HS-27A (cell line): ENCODE data around the gene B3GNT3.
A peak's percentile ranks its signal among the peaks of the same experiment; 100 is the strongest.
"Not testable (repeated sequence)": the region's sequence is repeated elsewhere in the genome, so short reads cannot be mapped to it uniquely, and the experiment has no call there.

Experiments used
- DNase-seq: peaks from one replicate; pipeline ENCODE4 v3.0.0-alpha.2; 2012; ENCODE audit warnings: low read depth, missing footprints

The B3GNT3 gene

DNA sequence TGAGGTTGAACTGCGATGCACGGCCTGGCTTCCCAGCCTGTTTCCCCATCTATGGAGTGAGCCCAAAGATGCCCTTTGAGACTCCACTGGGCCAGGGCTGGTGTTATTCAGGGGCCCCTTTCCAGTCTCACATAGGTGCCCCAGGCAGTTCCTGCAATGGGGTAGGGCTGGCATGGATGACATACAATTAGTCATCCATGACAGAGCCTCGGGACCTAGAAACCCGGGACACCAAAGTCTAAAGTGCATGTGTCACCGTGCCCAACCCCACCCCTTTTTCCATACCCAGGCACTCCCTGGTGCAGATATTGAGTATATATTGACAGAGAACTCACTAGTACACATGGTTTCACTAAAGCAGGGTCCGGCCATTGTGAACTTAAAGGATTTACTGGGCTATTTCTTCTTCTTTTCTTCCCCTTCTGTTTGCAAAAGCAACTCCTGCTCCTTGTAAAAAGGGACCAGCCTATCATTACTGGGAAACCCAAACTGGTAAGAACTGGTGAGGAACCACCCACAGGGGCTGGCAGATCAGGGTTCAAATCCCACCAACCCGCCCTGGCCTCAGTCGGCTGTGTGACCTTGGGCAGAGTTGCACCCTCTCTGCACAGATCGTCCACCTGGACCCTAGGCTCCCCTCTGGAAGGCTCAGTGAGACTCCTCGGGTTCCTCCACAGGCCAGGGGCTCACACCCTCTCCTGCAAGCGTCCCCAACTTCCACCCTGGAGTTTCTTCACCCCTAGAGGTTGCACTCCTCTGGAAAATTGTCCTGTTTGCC lies 2.7 kb downstream of the B3GNT3 start:
- peak; percentile 24 for DNase-seq

DNA sequence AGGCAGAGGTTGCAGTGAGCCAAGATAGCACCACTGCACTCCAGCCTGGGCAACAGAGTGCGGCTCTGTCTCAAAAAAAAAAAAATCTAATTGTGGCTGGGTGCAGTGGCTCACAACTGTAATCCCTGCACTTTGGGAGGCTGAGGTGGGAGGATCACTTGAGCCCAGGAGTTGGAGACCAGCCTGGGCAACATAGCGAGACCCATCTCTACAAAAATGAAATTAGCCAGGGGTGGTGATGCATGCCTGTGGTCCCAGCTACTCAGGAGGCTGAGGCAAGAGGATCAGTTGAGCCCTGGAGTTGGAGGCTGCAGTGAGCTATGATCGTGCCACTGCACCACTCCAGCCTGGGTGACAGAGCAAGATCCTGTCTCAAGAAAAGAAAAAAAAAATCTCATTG lies 3.7 kb downstream of the B3GNT3 start:
- DNase-seq: not testable (repeated sequence)

DNA sequence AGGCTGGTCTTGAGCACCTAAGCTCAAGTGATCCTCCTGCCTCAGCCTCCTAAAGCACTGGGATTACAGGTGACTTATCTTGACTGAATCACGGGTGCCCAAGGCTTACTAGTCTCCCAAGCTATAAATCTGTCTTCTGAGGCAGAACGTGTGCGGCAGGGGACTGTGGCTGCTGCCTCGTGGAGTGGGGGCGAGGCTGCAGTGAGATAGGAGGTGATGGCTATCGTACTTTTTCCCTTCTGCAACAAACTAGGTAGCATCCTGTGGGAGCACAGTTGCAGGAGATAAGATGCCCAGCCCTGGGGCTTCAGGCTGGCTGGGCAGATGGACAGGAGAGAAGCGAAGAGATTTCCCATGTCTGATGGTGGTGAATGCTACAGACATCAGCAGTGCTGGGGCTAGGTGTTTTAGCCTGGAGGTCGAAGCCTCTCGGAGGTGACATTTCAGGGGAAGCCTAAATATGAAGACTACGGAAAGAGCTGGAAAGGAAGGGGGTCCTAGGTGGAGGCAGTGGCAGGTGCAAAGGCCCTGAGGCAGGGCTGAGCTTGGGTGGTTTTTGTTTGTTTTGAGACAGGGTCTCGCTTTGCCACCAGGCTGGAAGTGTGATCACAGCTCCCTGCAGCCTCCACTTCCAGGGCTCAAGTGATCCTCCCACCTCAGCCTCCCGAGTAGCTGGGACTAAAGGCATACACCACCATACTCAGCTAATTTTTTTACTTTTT lies 7.4 kb downstream of the B3GNT3 start:
- no peak for DNase-seq

DNA sequence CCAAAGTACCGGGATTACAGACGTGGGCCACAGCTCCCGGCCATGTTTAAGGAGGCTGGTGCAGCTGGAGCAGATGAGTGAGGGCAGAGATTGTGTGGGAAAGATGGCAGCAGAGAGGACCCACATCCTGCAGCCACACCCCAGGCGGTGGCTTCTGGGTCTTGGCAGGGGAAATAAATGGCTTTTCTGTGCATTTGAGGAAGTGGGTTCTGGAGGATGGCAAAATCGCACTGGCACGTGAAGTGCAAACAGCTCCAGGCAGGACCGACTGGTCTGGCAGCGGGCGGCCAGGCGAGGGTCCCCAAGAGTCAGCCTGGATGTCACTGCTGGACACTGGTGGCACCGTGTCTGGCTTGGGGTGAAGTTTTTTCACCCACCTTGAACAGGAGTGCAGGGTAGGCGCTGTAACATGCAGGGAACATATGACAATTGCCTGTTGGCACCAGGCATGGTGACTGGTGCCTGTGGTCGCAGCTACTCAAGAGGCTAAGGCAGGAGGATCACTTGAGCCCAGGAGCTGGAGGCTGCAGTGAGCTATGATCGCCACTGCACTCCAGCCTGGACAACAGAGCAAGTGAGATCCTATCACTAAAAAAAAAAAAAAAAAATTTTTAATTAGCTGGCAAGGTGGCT lies 8.4 kb downstream of the B3GNT3 start:
- no peak for DNase-seq

DNA sequence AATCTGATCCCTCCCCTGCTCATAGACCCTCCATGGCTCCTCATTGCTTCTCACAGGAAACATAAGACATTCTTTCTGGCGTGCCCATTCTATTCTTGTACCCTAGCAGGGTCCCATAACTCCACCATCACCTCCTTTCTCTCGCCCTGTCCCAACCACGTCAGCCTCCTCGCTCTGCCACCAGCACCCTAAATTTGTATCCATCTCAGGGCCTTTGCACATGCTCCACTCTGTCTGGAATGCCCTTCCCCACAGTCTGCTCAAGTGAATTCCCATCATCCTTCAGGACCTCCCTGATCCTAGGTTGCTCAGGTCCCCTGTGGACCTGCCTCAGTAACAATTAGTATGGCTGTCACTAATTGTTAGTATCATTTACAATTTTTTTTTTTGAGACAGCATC lies 10.5 kb downstream of the B3GNT3 start:
- DNase-seq: no peak

DNA sequence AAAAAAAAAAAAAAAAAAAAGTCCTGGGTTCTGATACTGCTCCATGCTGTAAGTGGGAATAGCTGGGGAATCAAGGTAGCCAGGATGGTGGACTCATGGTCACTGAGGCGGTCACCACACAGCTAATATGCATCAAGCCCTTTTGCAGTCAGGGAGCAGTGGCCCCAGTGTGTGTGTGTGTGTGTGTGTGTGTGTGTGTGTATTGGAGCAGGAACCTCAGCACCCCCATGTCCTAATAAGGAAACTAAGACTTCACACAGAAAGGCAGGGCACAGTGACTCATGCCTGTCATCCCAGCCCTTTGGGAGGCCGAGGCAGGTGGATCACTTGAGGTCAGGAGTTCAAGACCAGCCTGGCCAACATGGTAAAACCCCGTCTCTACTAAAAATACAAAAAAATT lies 12.0 kb downstream of the B3GNT3 start:
- DNase-seq: no peak

DNA sequence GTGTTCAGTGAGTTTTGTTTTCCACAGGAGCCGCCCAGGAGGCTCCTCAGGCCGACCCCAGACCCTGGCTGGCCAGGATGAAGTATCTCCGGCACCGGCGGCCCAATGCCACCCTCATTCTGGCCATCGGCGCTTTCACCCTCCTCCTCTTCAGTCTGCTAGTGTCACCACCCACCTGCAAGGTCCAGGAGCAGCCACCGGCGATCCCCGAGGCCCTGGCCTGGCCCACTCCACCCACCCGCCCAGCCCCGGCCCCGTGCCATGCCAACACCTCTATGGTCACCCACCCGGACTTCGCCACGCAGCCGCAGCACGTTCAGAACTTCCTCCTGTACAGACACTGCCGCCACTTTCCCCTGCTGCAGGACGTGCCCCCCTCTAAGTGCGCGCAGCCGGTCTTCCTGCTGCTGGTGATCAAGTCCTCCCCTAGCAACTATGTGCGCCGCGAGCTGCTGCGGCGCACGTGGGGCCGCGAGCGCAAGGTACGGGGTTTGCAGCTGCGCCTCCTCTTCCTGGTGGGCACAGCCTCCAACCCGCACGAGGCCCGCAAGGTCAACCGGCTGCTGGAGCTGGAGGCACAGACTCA lies 12.9 kb downstream of the B3GNT3 start:
- no peak for DNase-seq

DNA sequence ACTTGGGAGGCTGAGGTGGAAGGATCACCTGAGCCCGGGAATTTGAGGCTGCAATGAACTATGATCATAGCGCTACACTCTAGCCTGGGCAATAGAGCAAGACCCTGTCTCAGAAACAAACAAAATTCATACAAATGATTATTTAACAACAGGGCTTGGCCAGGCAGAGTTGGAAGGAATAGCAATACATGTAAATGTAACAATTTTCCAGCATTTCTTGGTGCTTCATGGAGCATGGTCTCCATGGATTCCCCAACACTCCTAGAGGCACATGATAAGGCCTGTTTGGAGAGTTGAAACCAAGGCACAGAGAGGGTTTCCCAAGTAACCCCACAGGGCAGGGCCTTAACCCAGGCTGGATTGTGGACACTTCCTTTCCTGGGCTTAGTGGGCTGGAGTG lies 16.2 kb downstream of the B3GNT3 start:
- no peak for DNase-seq

DNA sequence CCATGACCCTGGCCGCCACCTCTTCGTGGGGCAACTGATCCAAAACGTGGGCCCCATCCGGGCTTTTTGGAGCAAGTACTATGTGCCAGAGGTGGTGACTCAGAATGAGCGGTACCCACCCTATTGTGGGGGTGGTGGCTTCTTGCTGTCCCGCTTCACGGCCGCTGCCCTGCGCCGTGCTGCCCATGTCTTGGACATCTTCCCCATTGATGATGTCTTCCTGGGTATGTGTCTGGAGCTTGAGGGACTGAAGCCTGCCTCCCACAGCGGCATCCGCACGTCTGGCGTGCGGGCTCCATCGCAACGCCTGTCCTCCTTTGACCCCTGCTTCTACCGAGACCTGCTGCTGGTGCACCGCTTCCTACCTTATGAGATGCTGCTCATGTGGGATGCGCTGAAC lies 16.7 kb downstream of the B3GNT3 start:
- no peak for DNase-seq

DNA sequence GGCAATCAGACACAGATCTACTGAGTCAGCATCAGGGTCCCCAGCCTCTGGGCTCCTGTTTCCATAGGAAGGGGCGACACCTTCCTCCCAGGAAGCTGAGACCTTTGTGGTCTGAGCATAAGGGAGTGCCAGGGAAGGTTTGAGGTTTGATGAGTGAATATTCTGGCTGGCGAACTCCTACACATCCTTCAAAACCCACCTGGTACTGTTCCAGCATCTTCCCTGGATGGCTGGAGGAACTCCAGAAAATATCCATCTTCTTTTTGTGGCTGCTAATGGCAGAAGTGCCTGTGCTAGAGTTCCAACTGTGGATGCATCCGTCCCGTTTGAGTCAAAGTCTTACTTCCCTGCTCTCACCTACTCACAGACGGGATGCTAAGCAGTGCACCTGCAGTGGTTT lies 17.2 kb downstream of the B3GNT3 start:
- no peak for DNase-seq

DNA sequence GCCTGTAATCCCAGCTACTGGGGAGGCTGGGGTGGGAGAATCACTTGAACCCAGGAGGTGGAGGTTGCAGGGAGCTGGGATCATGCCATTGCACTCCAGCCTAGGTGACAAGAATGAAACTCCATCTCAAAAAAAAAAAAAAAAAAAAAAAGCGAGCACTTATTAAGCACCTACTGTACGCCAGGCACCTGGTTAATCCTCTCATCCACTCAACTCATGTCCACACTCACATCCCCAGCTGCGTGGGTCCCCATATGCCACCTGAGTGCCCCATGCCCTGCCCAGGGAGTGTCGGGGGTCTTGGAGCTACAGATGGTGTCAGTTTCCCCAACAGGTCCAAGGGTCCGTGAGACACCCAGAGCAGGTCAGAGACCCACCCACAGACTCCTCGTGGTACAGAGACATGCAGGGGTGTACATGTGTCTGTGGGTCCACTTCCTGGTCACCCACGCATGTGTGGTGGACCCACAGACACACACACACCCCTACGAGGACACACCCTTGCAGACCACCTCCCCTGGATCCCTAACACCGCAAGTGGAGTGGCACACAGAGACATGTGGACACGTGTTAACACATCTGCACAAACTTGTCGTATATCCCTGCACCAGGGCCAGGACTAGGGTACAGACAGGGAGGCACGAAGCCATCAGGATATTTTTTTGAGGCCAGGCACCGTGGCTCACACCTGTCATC lies 22.9 kb downstream of the B3GNT3 start:
- DNase-seq: no peak

DNA sequence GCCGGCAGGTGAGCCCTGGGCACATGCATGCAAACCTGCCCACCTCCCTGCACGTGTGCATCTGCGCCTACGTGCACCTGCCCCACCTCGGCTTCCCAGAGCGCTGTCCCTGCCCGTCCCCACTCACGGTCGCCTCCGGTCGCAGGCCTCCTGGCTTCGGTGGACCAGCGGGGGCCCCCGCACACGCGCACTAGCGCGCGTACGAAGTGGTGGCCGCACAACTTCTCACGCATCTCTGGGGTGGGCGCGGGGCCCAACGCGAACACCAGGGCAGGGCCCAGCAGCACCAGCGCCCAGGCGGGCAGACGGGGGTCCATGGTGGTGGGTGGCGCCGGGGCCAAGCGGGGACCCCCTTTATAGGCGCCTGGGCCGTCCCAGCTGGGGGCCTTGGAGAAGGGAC lies 26.3 kb downstream of the B3GNT3 start, which contains the start of gene INSL3:
Gene INSL3, minus strand, starts transcription at position 330 of the 400 bp plus-strand sequence. Its CDS starts 13 bp downstream, at position 317.
- no peak for DNase-seq

DNA sequence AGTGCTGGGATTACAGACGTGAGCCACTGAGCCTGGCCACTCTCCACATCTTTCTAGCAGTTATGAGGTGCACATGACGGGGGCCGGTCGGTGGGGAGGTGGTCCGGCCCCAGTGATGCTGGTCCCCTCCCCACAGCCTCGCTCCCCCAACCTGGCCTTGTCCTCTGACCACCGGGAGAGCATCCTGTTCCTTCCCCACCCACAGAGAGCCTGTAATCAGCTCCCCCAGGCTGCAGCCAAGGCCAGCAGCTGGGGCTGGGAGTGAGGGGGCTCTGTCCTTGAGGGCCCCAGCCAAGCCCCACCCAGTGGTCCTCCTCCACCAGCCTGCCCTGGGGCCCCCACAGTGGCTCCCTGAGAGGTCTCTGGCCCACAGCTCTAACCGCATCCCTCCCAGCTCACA lies 29.4 kb downstream of the B3GNT3 start:
- DNase-seq: no peak

DNA sequence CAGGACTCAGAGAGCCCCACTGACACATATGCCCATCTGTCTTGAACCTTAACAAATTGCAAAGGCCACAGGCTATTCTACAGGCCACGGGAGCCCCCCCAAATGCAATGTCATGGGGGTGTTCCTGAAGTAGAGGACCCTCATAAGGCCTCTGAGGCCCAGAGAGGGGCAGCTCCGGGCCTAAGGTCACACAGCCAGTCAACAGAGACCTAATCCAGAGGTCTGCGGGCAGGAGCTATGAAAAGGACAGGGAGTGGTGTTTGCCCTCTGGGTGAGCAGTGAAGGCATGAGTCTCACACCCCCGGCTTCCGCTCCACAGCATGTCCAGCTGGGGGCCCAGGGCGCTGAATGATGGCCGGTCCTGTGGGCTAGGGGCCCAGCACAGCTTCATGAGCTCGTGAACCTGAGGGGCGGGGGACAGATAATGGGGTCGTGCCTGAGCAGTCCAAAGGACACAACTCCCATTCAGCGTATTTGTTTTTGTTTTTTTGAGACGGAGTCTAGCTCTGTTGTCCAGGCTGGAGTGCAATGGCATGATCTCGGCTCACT lies 31.6 kb downstream of the B3GNT3 start:
- no peak for DNase-seq

DNA sequence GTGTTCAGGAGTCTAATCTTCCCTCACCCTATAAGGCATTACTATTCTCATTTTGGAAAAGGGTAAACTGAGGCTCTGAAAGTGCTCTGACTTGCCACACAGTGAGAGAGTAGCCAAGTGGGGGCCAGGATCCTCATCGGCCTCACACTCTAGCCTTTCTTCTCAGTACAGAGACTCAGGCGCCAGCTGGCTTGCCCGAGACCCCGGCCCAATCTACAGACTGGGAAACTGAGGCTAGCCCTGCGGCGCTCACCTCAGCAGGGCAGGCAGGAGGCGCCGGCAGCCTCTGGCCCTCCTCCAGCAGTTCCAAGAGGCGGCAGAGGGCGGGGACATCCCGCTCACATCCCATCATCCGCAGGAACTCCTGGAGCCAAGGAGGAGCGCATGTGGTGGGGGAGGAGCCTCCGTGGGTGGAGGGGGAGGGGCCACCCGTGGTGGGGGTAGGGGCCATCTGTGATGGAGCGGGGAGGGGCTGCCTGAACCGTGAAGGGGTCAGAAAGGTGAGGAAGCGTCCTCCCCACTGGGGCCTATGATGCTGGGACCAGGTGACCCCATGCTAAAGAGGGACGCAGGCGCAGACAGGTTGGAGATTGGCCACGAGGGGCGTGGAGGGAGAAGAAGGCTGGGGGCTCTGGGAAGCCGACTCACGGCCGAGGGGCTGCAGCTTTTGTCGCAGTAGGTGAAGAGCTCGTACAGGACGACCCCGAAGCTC lies 35.1 kb downstream of the B3GNT3 start:
- DNase-seq: no peak

DNA sequence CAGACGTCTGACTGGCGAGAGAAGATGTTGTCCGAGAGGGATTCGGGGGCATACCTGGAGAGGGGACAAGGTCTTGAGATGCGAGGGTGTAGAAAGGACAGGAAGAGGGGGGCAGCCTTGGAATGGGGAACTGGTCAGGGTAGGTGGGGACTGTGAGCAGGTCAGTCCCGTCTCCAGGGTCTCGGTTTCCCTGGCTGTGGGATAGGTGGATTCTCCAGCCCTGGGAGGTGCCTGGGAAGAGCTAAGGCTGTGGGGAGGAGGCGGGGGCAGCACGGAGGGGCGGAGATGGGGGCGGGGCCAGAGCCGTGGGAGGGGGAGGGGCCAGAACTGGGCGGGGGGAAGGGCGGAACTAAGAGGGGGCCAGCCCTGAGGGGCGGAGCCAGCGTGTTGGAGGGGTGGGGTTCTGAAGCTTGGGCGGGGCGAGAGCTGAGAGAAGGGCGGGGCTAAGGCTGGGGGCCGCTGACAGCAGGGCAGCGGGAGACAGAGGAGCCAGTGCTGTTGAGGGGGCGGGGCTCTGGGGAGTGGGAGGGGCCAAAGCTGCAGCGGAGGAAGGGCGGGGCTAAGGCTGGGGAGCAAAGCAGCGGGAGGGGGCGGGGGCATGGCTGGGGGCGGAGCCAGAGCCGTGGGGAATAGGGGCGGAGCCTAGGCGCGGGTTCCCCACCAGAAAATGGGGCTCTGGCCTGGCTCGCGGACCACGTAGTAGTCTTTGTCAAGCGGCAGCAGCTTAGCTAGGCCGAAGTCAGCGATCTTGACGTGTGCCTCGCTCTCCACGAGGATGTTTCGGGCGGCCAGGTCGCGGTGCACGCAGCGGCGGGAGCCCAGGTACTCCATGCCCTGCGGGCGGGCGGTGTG lies 35.9 kb downstream of the B3GNT3 start:
- DNase-seq: no peak

DNA sequence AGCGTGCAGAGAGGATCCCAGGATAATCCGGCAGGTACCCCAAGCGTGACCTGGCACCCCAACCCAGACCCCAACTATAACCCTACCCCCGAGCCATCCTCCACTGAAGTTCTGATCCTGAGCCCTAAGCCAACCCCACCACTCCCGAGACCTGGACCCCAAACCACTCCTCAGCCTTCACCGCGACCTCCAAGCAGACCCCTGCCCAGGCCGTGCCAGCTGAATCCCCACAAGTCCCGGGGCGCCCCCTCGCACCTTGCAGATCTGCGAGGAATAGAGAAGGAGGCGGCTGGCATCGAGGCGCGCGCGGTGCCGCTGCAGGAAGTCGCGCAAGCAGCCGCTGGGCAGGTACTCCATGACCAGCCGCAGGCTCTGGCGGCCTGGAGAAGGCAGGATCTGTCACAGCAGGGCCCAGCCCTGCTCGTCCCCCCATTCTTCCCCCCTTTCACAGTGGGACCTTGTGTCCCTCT lies 36.5 kb downstream of the B3GNT3 start:
- no peak for DNase-seq

DNA sequence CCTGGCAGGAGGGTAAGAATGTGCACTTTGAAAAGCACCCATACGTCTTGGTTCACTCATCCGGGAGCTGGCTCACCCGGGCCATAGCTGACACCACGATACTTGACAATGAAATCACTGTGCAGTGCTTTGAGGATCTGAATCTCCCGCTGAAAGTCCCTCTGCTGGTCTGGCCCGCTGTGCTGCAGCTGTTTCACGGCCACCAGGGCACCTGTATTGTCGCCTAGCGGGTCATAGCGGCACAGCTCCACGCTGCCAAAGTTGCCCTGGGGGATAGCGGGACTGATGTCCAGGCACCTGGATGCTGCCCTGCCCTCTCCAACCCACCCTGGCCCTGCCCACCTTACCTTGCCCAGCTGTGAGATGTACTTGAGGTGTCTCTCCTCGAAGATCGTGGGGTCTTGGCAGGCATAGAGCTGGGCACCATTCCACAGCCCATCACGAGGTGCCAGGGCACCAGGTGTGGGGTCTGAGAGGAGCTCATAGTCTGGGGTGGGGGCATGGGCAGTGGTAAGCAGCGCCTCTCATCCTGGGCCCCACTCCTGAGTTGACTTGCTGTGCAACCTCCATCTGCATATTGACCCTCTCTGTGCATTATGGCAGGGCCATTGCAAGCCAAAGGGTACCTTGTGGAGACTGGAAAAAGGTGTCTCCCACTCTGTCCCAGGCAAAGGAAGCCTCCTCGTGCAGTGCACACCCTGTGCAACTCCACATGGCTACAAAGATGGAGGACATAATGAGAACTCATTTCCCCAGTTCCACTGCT lies 37.7 kb downstream of the B3GNT3 start:
- no peak for DNase-seq
